ENCODE measurements around the gene ZNF22.

Gene ZNF22

GRCh38 chr10:44961931-44962750 lies 38.6 kb upstream of the ZNF22 start:
- POLR2A ChIA-PET, result interaction anchor here (0.7 kb wide), 1 partner anchor 17 kb away, joined by 3 read pairs; the partner anchor contains the start of gene DEPP1
- no peak for DNase-seq (ENCODE audit: extremely low spot score)
- CTCF ChIA-PET, result interaction anchor here (1.4 kb wide), 1 partner anchor 37 kb away, joined by 3 read pairs; no protein-coding TSS in a partner anchor
- TF ChIP-seq ARNT (IDR thresholded peaks at IDR 0.05) (no peak), HDGF (IDR thresholded peaks at IDR 0.05; ENCODE audit: borderline replicate concordance) (no peak), TARDBP (IDR thresholded peaks at IDR 0.05) (no peak), FOXK2 (IDR thresholded peaks at IDR 0.05) (no peak), ZNF384 (IDR thresholded peaks at IDR 0.05) (no peak), LEF1 (IDR thresholded peaks at IDR 0.05; ENCODE audit: borderline replicate concordance) (no peak), SP1 (IDR thresholded peaks at IDR 0.05) (no peak), FOXM1 (IDR thresholded peaks at IDR 0.05; ENCODE audit: borderline replicate concordance) (no peak), CTBP1 (IDR thresholded peaks at IDR 0.05; ENCODE audit: borderline replicate concordance) (no peak)

GRCh38 chr10:44962870-44963738 lies 37.6 kb upstream of the ZNF22 start:
- TF ChIP-seq HDGF (IDR thresholded peaks at IDR 0.05; ENCODE audit: borderline replicate concordance) (no peak), NFRKB (IDR thresholded peaks at IDR 0.05) (no peak), L3MBTL2 (conservative IDR thresholded peaks at IDR 0.05) (no peak), FOXA1 (IDR thresholded peaks at IDR 0.05) (no peak), FOXK2 (IDR thresholded peaks at IDR 0.05) (no peak), PKNOX1 (IDR thresholded peaks at IDR 0.05) (no peak), LEF1 (IDR thresholded peaks at IDR 0.05; ENCODE audit: borderline replicate concordance) (no peak), SP1 (IDR thresholded peaks at IDR 0.05) (no peak), ELF4 (IDR thresholded peaks at IDR 0.05) (no peak), BHLHE40 (IDR thresholded peaks at IDR 0.05; ENCODE audit: borderline replicate concordance) (no peak), FOXM1 (IDR thresholded peaks at IDR 0.05; ENCODE audit: borderline replicate concordance) (no peak), TARDBP (IDR thresholded peaks at IDR 0.05) (no peak), CTBP1 (IDR thresholded peaks at IDR 0.05; ENCODE audit: borderline replicate concordance) (no peak), ZNF384 (IDR thresholded peaks at IDR 0.05) (no peak)
- DNase-seq (ENCODE audit: extremely low spot score), result no peak
- ChIA-PET CTCF (interaction anchor here (0.7 to 1.4 kb wide), 2 partner anchors 10 to 38 kb away, joined by 3 read pairs; no protein-coding TSS in a partner anchor), POLR2A (interaction anchor here (0.6 to 1.2 kb wide), 2 partner anchors 12 to 13 kb away, joined by 3 to 4 read pairs; no protein-coding TSS in a partner anchor)

GRCh38 chr10:44963772-44964633 lies 36.7 kb upstream of the ZNF22 start:
- no peak for TF ChIP-seq NFRKB (IDR thresholded peaks at IDR 0.05)
- TF ChIP-seq SP1 (IDR thresholded peaks at IDR 0.05), result no peak
- TF ChIP-seq ZNF384 (IDR thresholded peaks at IDR 0.05), result no peak
- no peak for TF ChIP-seq HDGF (IDR thresholded peaks at IDR 0.05; ENCODE audit: borderline replicate concordance)
- no peak for TF ChIP-seq ELF4 (IDR thresholded peaks at IDR 0.05)
- no peak for TF ChIP-seq L3MBTL2 (conservative IDR thresholded peaks at IDR 0.05)
- TF ChIP-seq CTBP1 (IDR thresholded peaks at IDR 0.05; ENCODE audit: borderline replicate concordance), result no peak
- CTCF ChIA-PET, result interaction anchor here (0.7 to 1.4 kb wide), 3 partner anchors 9 to 39 kb away, joined by 3 to 6 read pairs (median 3); no protein-coding TSS in a partner anchor
- no peak for DNase-seq (ENCODE audit: extremely low spot score)
- POLR2A ChIA-PET, result interaction anchor here (0.6 to 1.2 kb wide), 4 partner anchors 9 to 15 kb away, joined by 3 to 4 read pairs (median 3); partner anchors contain the start of gene DEPP1

GRCh38 chr10:44965104-44965503 lies 35.6 kb upstream of the ZNF22 start:
- ChIA-PET POLR2A (interaction anchor here (1.1 kb wide), 1 partner anchor 14 kb away, joined by 3 read pairs; the partner anchor contains the start of gene DEPP1), CTCF (interaction anchor here (1.2 kb wide), 1 partner anchor 33 kb away, joined by 6 read pairs; no protein-coding TSS in a partner anchor)
- no peak for TF ChIP-seq FOXK2 (IDR thresholded peaks at IDR 0.05)
- TF ChIP-seq NFRKB (IDR thresholded peaks at IDR 0.05), result no peak
- TF ChIP-seq ARNT (IDR thresholded peaks at IDR 0.05), result no peak
- DNase-seq (ENCODE audit: extremely low spot score), result no peak

- no peak for DNase-seq (ENCODE audit: extremely low spot score)
- CTCF ChIA-PET, result interaction anchor here (0.9 to 1.1 kb wide), 2 partner anchors 13 to 15 kb away, joined by 3 read pairs; partner anchors contain the start of gene DEPP1
- TF ChIP-seq TARDBP (IDR thresholded peaks at IDR 0.05), result no peak
- TF ChIP-seq LEF1 (IDR thresholded peaks at IDR 0.05; ENCODE audit: borderline replicate concordance), result no peak
- TF ChIP-seq BHLHE40 (IDR thresholded peaks at IDR 0.05; ENCODE audit: borderline replicate concordance), result no peak
- TF ChIP-seq ARNT (IDR thresholded peaks at IDR 0.05), result no peak
- TF ChIP-seq L3MBTL2 (conservative IDR thresholded peaks at IDR 0.05), result no peak
- TF ChIP-seq ELF4 (IDR thresholded peaks at IDR 0.05), result no peak
- TF ChIP-seq SP1 (IDR thresholded peaks at IDR 0.05), result no peak
- no peak for TF ChIP-seq FOXM1 (IDR thresholded peaks at IDR 0.05; ENCODE audit: borderline replicate concordance)
- TF ChIP-seq NFRKB (IDR thresholded peaks at IDR 0.05), result no peak
- no peak for TF ChIP-seq HDGF (IDR thresholded peaks at IDR 0.05; ENCODE audit: borderline replicate concordance)
- no peak for TF ChIP-seq SUZ12 (IDR thresholded peaks at IDR 0.05)
- no peak for TF ChIP-seq FOXA1 (IDR thresholded peaks at IDR 0.05)
- no peak for TF ChIP-seq CTBP1 (IDR thresholded peaks at IDR 0.05; ENCODE audit: borderline replicate concordance)
- TF ChIP-seq FOXK2 (IDR thresholded peaks at IDR 0.05), result no peak
- TF ChIP-seq PKNOX1 (IDR thresholded peaks at IDR 0.05), result no peak
- no peak for TF ChIP-seq ZNF384 (IDR thresholded peaks at IDR 0.05)
- POLR2A ChIA-PET, result no interaction called here
Measured at GRCh38 chr10:44965651-44966097, 35.0 kb upstream of the ZNF22 start.

Measured in HEK293T (cell line).